Naive thymus-derived CD8-positive, alpha-beta T cell (primary cell): Measurements from ENCODE around the gene IFITM2. TPM values are rescaled to one million over a fixed set of nuclear protein-coding genes. Genes with fewer than 3 reads are reported as not detected.
"Not testable (repeated sequence)": the region's sequence is repeated elsewhere in the genome, so short reads cannot be mapped to it uniquely, and the experiment has no call there.

Source experiments
- ATAC-seq, 2 donors: fragments of 150-1000 bp; cut with Tn5 transposase in 1 of 2; sonication (Bioruptor Pico), chemical (Tn5 transposase) in 1 of 2; 1 replicate in 1 of 2; 2 replicates in 1 of 2; pipeline ENCODE4 v1.10.0; 2021; ENCODE audit warnings: mild to moderate bottlenecking in 2 of 2, moderate library complexity in 2 of 2
- POLR2A ChIA-PET: fragments of 350-600 bp; sonication (Branson Sonifier 250); formaldehyde crosslinking; loops from one replicate; lab custom pipeline; 2021; ENCODE audit warnings: antibody characterized with exemption; lab: Charles Lee
- DNase-seq, 10 donors: peaks; one replicate each; pipeline versions ENCODE4 v3.0.0 to v3.0.0-alpha.2; 2020 to 2022
- H3K27ac Mint-ChIP-seq, 10 donors: one replicate each; pipeline ENCODE4 v1.8.0; 2020 to 2022; ENCODE audit warnings: mild to moderate bottlenecking in 10 of 10, mixed read lengths in 10 of 10, moderate library complexity in 4 of 10, inconsistent platforms in 1 of 10
- H3K27me3 Mint-ChIP-seq, 5 donors: one replicate each; pipeline ENCODE4 v1.8.0; 2021 to 2022; ENCODE audit warnings: mixed read lengths in 5 of 5
- H3K36me3 Mint-ChIP-seq, 3 donors: one replicate each; pipeline ENCODE4 v1.8.0; 2020 to 2022; ENCODE audit warnings: mixed read lengths in 3 of 3, mild to moderate bottlenecking in 2 of 3, inconsistent platforms in 1 of 3
- H3K4me1 Mint-ChIP-seq, 4 donors: one replicate each; pipeline ENCODE4 v1.8.0; 2021 to 2022; ENCODE audit warnings: mixed read lengths in 4 of 4
- H3K4me3 Mint-ChIP-seq, 10 donors: one replicate each; pipeline ENCODE4 v1.8.0; 2020 to 2022; ENCODE audit warnings: mild to moderate bottlenecking in 10 of 10, mixed read lengths in 10 of 10, moderate library complexity in 6 of 10, inconsistent platforms in 1 of 10
- H3K9me3 Mint-ChIP-seq, 9 donors: one replicate each; pipeline ENCODE4 v1.8.0; 2020 to 2022; ENCODE audit warnings: mixed read lengths in 9 of 9, mild to moderate bottlenecking in 3 of 9, inconsistent platforms in 1 of 9, moderate library complexity in 1 of 9
- polyA plus RNA-seq, 3 donors: library from polyadenylated mRNA; unstranded; fragments of 300-500 nt; fragmentation: Illumina TruSeq; gene quantifications; one replicate each; pipeline ENCODE4 v1.2.3, GENCODE V29; 2021
- total RNA-seq, 8 experiments: library from RNA in 2 of 8; stranded (reverse) in 2 of 8; gene quantifications; one replicate each; pipeline ENCODE4 v1.2.3 and lab custom pipeline; 2021 to 2026

The IFITM2 gene
- total and polyA plus RNA-seq, 5 experiments from 2014 or later: 115 to 2,732 (median 2,345) TPM

- Mint-ChIP-seq H3K4me1 (peaks cover 22 to 72% (median 61%) of the 10 kb centered on the region in 4 donors), H3K4me3 (peak overlapping the region in 6 of 10 donors; percentile 7 to 62 (median 26)), H3K27me3 (peaks cover 0 to 2% (median 0%) of the 10 kb centered on the region in 5 donors), H3K36me3 (peaks cover 0 to under 1% (median 0%) of the 10 kb centered on the region in 3 donors), H3K9me3 (no peaks in the 10 kb centered on the region), H3K27ac (peak overlapping the region in 9 of 10 donors; percentile 24 to 88 (median 58))
- DNase-seq (no peak), ATAC-seq (no peak)
- POLR2A ChIA-PET: interaction anchor here (0.9 to 11.2 kb wide), 8 partner anchors 10 to 82 kb away, joined by 3 to 122 read pairs (median 6); partner anchors contain the start of genes IFITM1 and PGGHG
These were observed 4.3 kb upstream of the IFITM2 start for GRCh38 chr11:303363-303762.

- peaks cover 0 to 2% (median 0%) of the 10 kb centered on the region in 5 donors for H3K27me3 Mint-ChIP-seq
- peaks cover 27 to 72% (median 63%) of the 10 kb centered on the region in 4 donors for H3K4me1 Mint-ChIP-seq
- no peaks in the 10 kb centered on the region for H3K9me3 Mint-ChIP-seq
- peak overlapping the region in 2 of 10 donors; percentile 58 to 59 for H3K27ac Mint-ChIP-seq
- POLR2A ChIA-PET: interaction anchor here (0.6 to 11.2 kb wide), 11 partner anchors 10 to 93 kb away, joined by 3 to 122 read pairs (median 5); partner anchors contain the start of genes IFITM1 and PGGHG
- no peak overlapping the region for H3K4me3 Mint-ChIP-seq
- no peak for DNase-seq
- no peak for ATAC-seq
- peaks cover 0 to 4% (median under 1%) of the 10 kb centered on the region in 3 donors for H3K36me3 Mint-ChIP-seq
These were observed 3.5 kb upstream of the IFITM2 start for GRCh38 chr11:304061-304506.

- POLR2A ChIA-PET: interaction anchor here (0.6 to 11.2 kb wide), 24 partner anchors 9 to 144 kb away, joined by 3 to 122 read pairs (median 5); partner anchors contain the start of genes IFITM1, PGGHG and PTDSS2
- ATAC-seq: peak; percentile 11 to 30
- H3K4me3 Mint-ChIP-seq: peak overlapping the region in 7 of 10 donors; percentile 30 to 72 (median 36)
- no peaks in the 10 kb centered on the region for H3K9me3 Mint-ChIP-seq
- DNase-seq: peak in 8 of 10 donors; percentile 59 to 86 (median 71)
- H3K27me3 Mint-ChIP-seq: peaks cover 0 to 2% (median 0%) of the 10 kb centered on the region in 5 donors
- H3K4me1 Mint-ChIP-seq: peaks cover 32 to 74% (median 63%) of the 10 kb centered on the region in 4 donors
- peak overlapping the region; percentile 48 to 97 (median 88) for H3K27ac Mint-ChIP-seq
- peaks cover 0 to 8% (median 6%) of the 10 kb centered on the region in 3 donors for H3K36me3 Mint-ChIP-seq
These were observed 2.4 kb upstream of the IFITM2 start for GRCh38 chr11:304915-305843.

GRCh38 chr11:305844-306211 is 1.8 kb upstream of the IFITM2 start:
- H3K9me3 Mint-ChIP-seq: no peaks in the 10 kb centered on the region
- peak overlapping the region in 6 of 10 donors; percentile 8 to 72 (median 40) for H3K4me3 Mint-ChIP-seq
- H3K27me3 Mint-ChIP-seq: peaks cover 0 to 2% (median 0%) of the 10 kb centered on the region in 5 donors
- POLR2A ChIA-PET: interaction anchor here (0.8 to 11.2 kb wide), 16 partner anchors 10 to 144 kb away, joined by 3 to 122 read pairs (median 8); partner anchors contain the start of genes BET1L, IFITM1, PGGHG and PTDSS2
- ATAC-seq (no peak), DNase-seq (no peak)
- peaks cover 27 to 68% (median 57%) of the 10 kb centered on the region in 4 donors for H3K4me1 Mint-ChIP-seq
- peak overlapping the region in 9 of 10 donors; percentile 11 to 97 (median 86) for H3K27ac Mint-ChIP-seq
- peaks cover 0 to 8% (median 6%) of the 10 kb centered on the region in 3 donors for H3K36me3 Mint-ChIP-seq

- Mint-ChIP-seq H3K4me3 (peak overlapping the region; percentile 18 to 97 (median 93)), H3K27ac (peak overlapping the region in 9 of 10 donors; percentile 91 to 100 (median 97)), H3K4me1 (peaks cover 26 to 65% (median 51%) of the 10 kb centered on the region in 4 donors), H3K9me3 (no peaks in the 10 kb centered on the region), H3K27me3 (no peaks in the 10 kb centered on the region), H3K36me3 (peaks cover 0 to 8% (median 6%) of the 10 kb centered on the region in 3 donors)
- DNase-seq: no peak
- no peak for ATAC-seq
- POLR2A ChIA-PET: interaction anchor here (0.7 to 11.2 kb wide), 15 partner anchors 8 to 143 kb away, joined by 3 to 122 read pairs (median 7); partner anchors contain the start of genes BET1L, IFITM1, PGGHG and PTDSS2
These were observed 808 bp upstream of the IFITM2 start for GRCh38 chr11:306645-307371.

GRCh38 chr11:308740-309665 is 1.4 kb downstream of the IFITM2 start:
- H3K4me3 Mint-ChIP-seq: peak overlapping the region; percentile 90 to 100 (median 94)
- not testable (repeated sequence) for H3K27me3 Mint-ChIP-seq, H3K9me3 Mint-ChIP-seq, H3K36me3 Mint-ChIP-seq
- peak overlapping the region; percentile 95 to 100 (median 98) for H3K27ac Mint-ChIP-seq
- DNase-seq: peak in 4 of 10 donors; percentile 45 to 70 (median 51)
- POLR2A ChIA-PET: interaction anchor here (0.7 to 2.1 kb wide), 17 partner anchors 9 to 142 kb away, joined by 3 to 17 read pairs (median 5); partner anchors contain the start of genes BET1L, PTDSS2 and RIC8A
- peaks cover 33 to 67% (median 53%) of the 10 kb centered on the region in 4 donors for H3K4me1 Mint-ChIP-seq
- ATAC-seq: peak in 1 of 2 donors; percentile 14

- H3K9me3 Mint-ChIP-seq, H3K27me3 Mint-ChIP-seq, ATAC-seq: not testable (repeated sequence)
- Mint-ChIP-seq H3K27ac (peak overlapping the region; percentile 95 to 100 (median 98)), H3K36me3 (peaks cover 6 to 16% (median 15%) of the 10 kb centered on the region in 3 donors), H3K4me3 (peak overlapping the region; percentile 90 to 100 (median 94)), H3K4me1 (peaks cover 33 to 67% (median 52%) of the 10 kb centered on the region in 4 donors)
- POLR2A ChIA-PET: interaction anchor here (1.1 to 2.1 kb wide), 10 partner anchors 9 to 141 kb away, joined by 3 to 17 read pairs (median 7); partner anchors contain the start of gene PTDSS2
- DNase-seq: peak in 1 of 10 donors; percentile 37
These were observed 2.5 kb downstream of the IFITM2 start for GRCh38 chr11:309979-310572.

- Mint-ChIP-seq H3K4me1 (peaks cover 27 to 57% (median 41%) of the 10 kb centered on the region in 4 donors), H3K27ac (peak overlapping the region; percentile 94 to 99 (median 99)), H3K36me3 (peaks cover 9 to 19% (median 15%) of the 10 kb centered on the region in 3 donors), H3K4me3 (peak overlapping the region; percentile 88 to 100 (median 97))
- not testable (repeated sequence) for DNase-seq, H3K9me3 Mint-ChIP-seq, H3K27me3 Mint-ChIP-seq
- ATAC-seq: peak in 1 of 2 donors; percentile 14
- POLR2A ChIA-PET: interaction anchor here (0.7 to 2.4 kb wide), 8 partner anchors 13 to 137 kb away, joined by 3 to 20 read pairs (median 12); partner anchors contain the start of gene PGGHG
These were observed 3.6 kb downstream of the IFITM2 start for GRCh38 chr11:311013-311748.

GRCh38 chr11:312092-312816 is 4.6 kb downstream of the IFITM2 start:
- no peak for ATAC-seq
- peak in 1 of 10 donors; percentile 9 for DNase-seq
- POLR2A ChIA-PET: interaction anchor here (0.6 to 2.4 kb wide), 17 partner anchors 12 to 383 kb away, joined by 3 to 20 read pairs (median 7); partner anchors contain the start of genes BET1L, DEAF1, PGGHG and RIC8A
- Mint-ChIP-seq H3K4me1 (peaks cover 33 to 58% (median 47%) of the 10 kb centered on the region in 4 donors), H3K27me3 (no peaks in the 10 kb centered on the region), H3K27ac (peak overlapping the region; percentile 94 to 99 (median 99)), H3K36me3 (peaks cover 19 to 29% (median 23%) of the 10 kb centered on the region in 3 donors), H3K4me3 (peak overlapping the region; percentile 88 to 100 (median 97)), H3K9me3 (no peaks in the 10 kb centered on the region)
